Pancreas (tissue), 10 donors: ENCODE results near the gene SLF1. TPM values are rescaled to one million over a fixed set of nuclear protein-coding genes. Genes with fewer than 3 reads are reported as not detected.
"Not testable (repeated sequence)": the region's sequence is repeated elsewhere in the genome, so short reads cannot be mapped to it uniquely, and the experiment has no call there.

Experiments used
- ATAC-seq, 4 donors: fragments of 200-7000 bp; cut with Tn5 transposase; one replicate each; pipeline versions ENCODE4 v1.8.0 to v1.9.1; 2020; ENCODE audit warnings: mild to moderate bottlenecking in 4 of 4, moderate library complexity in 4 of 4
- DNase-seq, 6 donors: peaks; one replicate each; pipeline ENCODE4 v3.0.0-alpha.2; 2020
- FAIRE-seq: peaks from 2 replicates; lab custom pipeline; 2012; peaks lifted over from hg19 to GRCh38; lab: Jason Lieb, UNC
- H3K27ac ChIP-seq, 4 donors: fragments of 200-600 bp; sonication (generic); 1 replicate in 3 of 4; 2 replicates in 1 of 4; pipeline versions ENCODE4 v1.5.0 to v1.8.0; 2020
- H3K27me3 ChIP-seq, 4 donors: fragments of 200-600 bp; one replicate each; pipeline ENCODE4 v1.8.0; 2021
- H3K36me3 ChIP-seq, 3 donors: fragments of 200-600 bp; sonication (generic) in 1 of 3; one replicate each; pipeline versions ENCODE4 v1.5.0 to v1.8.0; 2020 to 2021
- H3K4me1 ChIP-seq, 3 donors: fragments of 200-600 bp; one replicate each; pipeline ENCODE4 v1.8.0; 2021
- H3K4me3 ChIP-seq, 4 donors: fragments of 200-600 bp; sonication (generic) in 2 of 4; one replicate each; pipeline versions ENCODE4 v1.5.0 to v1.8.0; 2020 to 2021
- H3K9me3 ChIP-seq, 4 donors: fragments of 200-600 bp; one replicate each; pipeline ENCODE4 v1.8.0; 2021
- WGBS, 2 donors: extraction: QIAGEN DNeasy Blood & Tissue Kit; methylation state at CpG; one replicate each; pipeline ENCODE4 v1.1.7; 2013; 5-methylcytosine and 5-hydroxymethylcytosine counted together
- intact Hi-C, 3 donors: fragments of 100-400 bp; cut with DNase I; formaldehyde crosslinking; loops; one replicate each; pipeline versions ENCODE4 v1.11.1 to v1.14.2; 2022
- polyA plus RNA-seq, 2 donors: library from polyadenylated mRNA; stranded (reverse); fragments of 200-250 nt; gene quantifications; one replicate each; pipeline ENCODE4 v1.2.3, GENCODE V29; 2013
- total RNA-seq, 6 donors: library from RNA; stranded (reverse); fragmentation: NEBNext Ultra II Directional in 4 of 6; extraction: Animal tissue kit (Norgen Biotek cat#: 25700) in 4 of 6; gene quantifications; one replicate each; pipeline versions ENCODE4 v1.2.1 to v1.2.4, GENCODE V29; 2021 to 2023
- TF ChIP-seq, protein P1 (sequence below), 4 donors: fragments of 200-600 bp; sonication (generic) in 3 of 4; IDR thresholded peaks; one replicate each; pipeline versions ENCODE4 v1.5.0 to v1.8.0; 2021; ENCODE audit warnings: antibody characterized with exemption in 4 of 4
- donor health status: healthy with polysubstance abuse.
- donor health status: DM: no; HTN: no; CAD: no; lungs with moderate emphysema.
- donor health status: DM: no; HTN: no; CAD: no.
- donor health status: control.
- donor health status: control.
- donor health status: Bipolar disorder and iron deficiency.
- donor health status: DM: yes; HTN: yes; CAD: no.
- donor health status: DM: no; HTN: no; CAD: no.
- donor health status: DM: no; HTN: no; CAD: no.
- donor health status: DM: yes; HTN: yes; CAD: no.

The SLF1 gene
- 1 to 10 TPM; 1.1 to 3.9 (median 2.1) TPM for total RNA-seq
- 1 to 10 TPM; 1.2 to 3.1 TPM for polyA plus RNA-seq

DNA sequence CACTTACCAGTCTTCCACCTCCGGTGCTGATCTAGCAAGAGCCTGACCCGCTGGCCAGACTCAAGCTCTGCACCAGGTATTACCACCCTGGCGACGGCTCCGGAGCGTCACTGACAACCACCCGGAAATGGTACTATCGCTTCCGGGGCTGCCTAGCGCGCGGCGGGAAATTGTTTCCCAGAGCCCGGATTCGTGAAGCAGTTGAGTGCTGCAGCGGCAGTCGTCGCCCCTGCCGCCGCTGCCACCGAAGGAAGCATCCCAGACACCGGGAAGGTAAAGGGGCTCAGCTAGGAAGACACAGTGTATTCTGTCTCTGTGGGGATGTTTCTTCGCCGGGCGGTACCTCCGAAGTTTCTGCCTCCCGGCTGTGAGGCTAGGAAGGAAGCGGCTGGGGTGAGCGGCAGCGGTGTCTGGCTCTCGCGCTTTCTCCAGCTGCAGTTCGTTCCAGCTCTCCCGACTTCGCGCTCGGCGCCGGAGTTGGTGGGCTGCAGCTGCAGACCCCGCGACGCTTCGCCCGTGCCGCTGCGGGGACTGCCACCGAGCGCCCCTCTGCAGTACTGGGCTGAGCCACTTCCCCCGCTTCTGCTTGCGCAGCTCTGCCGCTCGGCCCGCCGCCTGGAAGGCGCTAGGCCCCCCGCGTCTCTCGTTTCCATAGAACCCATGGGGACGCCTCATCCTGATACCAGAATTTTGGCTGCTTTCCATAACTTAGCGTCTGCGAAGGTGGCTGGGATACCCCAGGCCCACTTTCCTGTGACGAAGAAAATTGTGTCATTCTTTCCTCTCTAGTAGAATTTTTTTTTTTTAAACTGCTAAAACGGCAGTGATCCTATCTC lies at the start of gene SLF1, which contains the start of gene KIAA0825:
TSS of gene SLF1 (plus strand) at position 177 of the 836 bp plus-strand sequence. CDS start 10,142 bp downstream, outside the sequence.
TSS of gene KIAA0825 (minus strand) at position 112 of the 836 bp plus-strand sequence. CDS start 81,478 bp downstream, outside the sequence.
- ATAC-seq (peak; percentile 98 to 100 (median 99)), DNase-seq (peak; percentile 81 to 94 (median 90)), FAIRE-seq (no peak)
- Histone ChIP-seq H3K4me3 (peak within 1 kb of the TSS; percentile 51 to 93 (median 78)), H3K4me1 (peaks cover 2 to 15% (median 8%) of the 10 kb centered on the region in 3 donors), H3K27ac (peak within 1 kb of the TSS; percentile 33 to 75 (median 67)), H3K9me3 (no peaks in the 10 kb centered on the region), H3K36me3 (no peaks in the 10 kb centered on the region), H3K27me3 (no peaks in the 10 kb centered on the region)
- WGBS, 2 donors: 0% methylated on average over 58 to 63 of the region's 63 CpGs
- intact Hi-C loops: no loop called here
- TF ChIP-seq, protein P1, sequence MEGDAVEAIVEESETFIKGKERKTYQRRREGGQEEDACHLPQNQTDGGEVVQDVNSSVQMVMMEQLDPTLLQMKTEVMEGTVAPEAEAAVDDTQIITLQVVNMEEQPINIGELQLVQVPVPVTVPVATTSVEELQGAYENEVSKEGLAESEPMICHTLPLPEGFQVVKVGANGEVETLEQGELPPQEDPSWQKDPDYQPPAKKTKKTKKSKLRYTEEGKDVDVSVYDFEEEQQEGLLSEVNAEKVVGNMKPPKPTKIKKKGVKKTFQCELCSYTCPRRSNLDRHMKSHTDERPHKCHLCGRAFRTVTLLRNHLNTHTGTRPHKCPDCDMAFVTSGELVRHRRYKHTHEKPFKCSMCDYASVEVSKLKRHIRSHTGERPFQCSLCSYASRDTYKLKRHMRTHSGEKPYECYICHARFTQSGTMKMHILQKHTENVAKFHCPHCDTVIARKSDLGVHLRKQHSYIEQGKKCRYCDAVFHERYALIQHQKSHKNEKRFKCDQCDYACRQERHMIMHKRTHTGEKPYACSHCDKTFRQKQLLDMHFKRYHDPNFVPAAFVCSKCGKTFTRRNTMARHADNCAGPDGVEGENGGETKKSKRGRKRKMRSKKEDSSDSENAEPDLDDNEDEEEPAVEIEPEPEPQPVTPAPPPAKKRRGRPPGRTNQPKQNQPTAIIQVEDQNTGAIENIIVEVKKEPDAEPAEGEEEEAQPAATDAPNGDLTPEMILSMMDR (IDR thresholded peaks at IDR 0.05): no peak

DNA sequence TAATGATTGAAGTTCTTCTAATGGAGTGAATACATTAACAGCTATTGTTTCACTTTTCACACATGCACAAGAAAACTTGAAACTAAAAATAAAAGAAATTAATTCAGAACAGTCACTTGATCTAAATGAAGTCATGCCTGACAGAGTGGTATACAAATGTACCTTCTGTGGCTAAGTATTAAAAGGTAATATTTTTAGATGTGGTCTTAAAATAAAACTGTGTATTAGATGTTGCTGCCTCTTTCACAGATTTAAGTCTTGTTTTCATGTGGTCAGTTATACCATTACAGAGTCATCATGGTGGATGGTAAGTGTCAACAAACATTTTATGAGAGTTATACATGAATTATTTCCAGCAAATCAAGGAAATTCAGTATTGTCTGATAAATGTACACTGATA lies 47.1 kb upstream of the SLF1 start:
- H3K4me1 ChIP-seq: no peaks in the 10 kb centered on the region
- ATAC-seq: no peak
- H3K27ac ChIP-seq: no peak overlapping the region
- no peak for FAIRE-seq
- DNase-seq: no peak
- intact Hi-C loops: no loop called here
- TF ChIP-seq, protein P1 (IDR thresholded peaks at IDR 0.05): no peak
- no peaks in the 10 kb centered on the region for H3K36me3 ChIP-seq
- no peaks in the 10 kb centered on the region for H3K27me3 ChIP-seq
- no peaks in the 10 kb centered on the region for H3K9me3 ChIP-seq
- H3K4me3 ChIP-seq: no peak overlapping the region

DNA sequence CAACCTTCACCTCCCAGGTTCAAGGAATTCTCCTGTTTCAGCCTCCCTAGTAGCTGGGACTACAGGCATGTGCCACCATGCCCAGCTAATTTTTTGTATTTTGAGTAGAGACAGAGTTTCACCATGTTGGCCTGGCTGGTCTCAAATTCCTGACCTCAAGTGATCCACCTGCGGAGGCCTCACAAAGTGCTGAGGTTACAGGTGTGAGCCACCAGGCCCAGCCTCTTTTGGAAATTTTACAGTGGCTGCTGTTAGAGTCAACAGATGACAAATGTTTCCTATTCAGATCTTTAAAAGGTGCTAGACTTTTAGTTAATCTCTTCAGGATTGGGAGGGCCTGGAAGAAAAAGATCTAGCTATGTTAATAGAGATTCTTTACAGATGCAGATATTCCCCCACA lies 45.1 kb upstream of the SLF1 start:
- H3K4me3 ChIP-seq, ATAC-seq, intact Hi-C loops, H3K27me3 ChIP-seq, H3K9me3 ChIP-seq, DNase-seq, H3K27ac ChIP-seq, FAIRE-seq, H3K36me3 ChIP-seq, H3K4me1 ChIP-seq: not testable (repeated sequence)
- WGBS, 2 donors: 88 to 95% methylated on average over 1 of the region's 1 CpG

DNA sequence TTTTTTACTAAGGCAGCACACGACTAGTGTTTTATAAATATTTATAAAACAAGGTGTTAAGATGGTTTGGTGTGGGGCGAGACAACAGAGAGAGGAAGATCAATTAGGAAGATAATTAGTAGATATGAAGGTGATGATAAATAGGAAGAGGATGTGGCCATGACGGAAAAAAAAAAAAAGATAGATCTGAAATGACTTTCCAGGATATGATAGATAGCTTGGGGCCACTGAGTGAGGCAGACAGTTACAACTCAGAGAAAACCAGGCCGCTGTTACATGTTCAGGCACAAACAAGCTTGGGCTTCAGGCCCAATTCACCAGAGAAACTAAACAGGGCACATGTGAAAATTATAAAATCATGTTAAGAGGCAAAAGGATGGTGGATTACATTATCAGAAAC lies 43.3 kb upstream of the SLF1 start:
- WGBS, 2 donors: 84 to 90% methylated on average over 4 of the region's 4 CpGs
- H3K4me1 ChIP-seq: no peaks in the 10 kb centered on the region
- no peak for DNase-seq
- no peak for ATAC-seq
- TF ChIP-seq, protein P1 (IDR thresholded peaks at IDR 0.05): no peak
- no peaks in the 10 kb centered on the region for H3K36me3 ChIP-seq
- no peaks in the 10 kb centered on the region for H3K9me3 ChIP-seq
- H3K27ac ChIP-seq: no peak overlapping the region
- no peaks in the 10 kb centered on the region for H3K27me3 ChIP-seq
- no peak for FAIRE-seq
- H3K4me3 ChIP-seq: no peak overlapping the region
- intact Hi-C loops: no loop called here

DNA sequence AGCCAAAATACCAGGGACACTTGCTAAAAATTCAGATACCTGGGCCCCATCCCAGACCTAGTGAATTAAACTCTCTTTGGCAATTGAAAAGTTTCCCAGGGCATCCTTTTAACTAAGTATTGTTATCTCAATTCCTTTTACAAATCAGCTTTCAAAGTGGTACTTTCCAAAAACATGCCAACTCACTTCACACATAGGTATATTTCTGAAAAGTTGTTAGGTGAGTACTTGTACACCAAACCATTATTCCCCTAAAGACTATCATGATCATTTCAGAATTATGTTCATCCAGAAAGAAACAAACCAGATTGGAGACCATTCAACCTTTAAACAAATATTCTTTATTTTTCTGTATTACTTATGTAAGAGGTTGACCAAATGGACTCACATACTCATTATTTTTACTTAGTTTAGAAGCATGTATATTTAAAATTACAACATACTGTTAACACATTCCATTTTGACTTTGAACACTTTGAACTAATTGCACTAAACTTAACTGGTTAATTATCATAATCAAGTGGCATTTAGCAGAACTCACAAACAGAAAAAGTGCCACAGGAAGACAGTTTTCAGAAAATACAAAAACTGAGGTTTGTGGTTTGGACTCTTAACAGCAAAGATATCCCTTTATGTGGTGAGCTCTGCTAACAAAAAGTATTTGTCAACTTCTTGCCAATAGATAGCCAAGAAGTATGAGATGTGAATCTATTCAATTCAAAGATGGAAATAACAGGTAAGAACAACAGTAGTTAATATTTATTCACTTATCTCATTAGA lies 40.8 kb upstream of the SLF1 start:
- FAIRE-seq: no peak
- no peaks in the 10 kb centered on the region for H3K36me3 ChIP-seq
- TF ChIP-seq, protein P1 (IDR thresholded peaks at IDR 0.05): no peak
- no peak for DNase-seq
- no peaks in the 10 kb centered on the region for H3K27me3 ChIP-seq
- no peaks in the 10 kb centered on the region for H3K9me3 ChIP-seq
- H3K4me3 ChIP-seq: no peak overlapping the region
- intact Hi-C loops: no loop called here
- H3K27ac ChIP-seq: no peak overlapping the region
- H3K4me1 ChIP-seq: no peaks in the 10 kb centered on the region
- no peak for ATAC-seq
